Activated naive CD4-positive, alpha-beta T cell treated with anti-CD3 and anti-CD28 coated beads, Interleukin-2, amount 50 U/mL, for 24 hours (primary cell): ENCODE data around the gene PPP6C.

Experiments
- H3K27ac Mint-ChIP-seq: one replicate; pipeline ENCODE4 v1.8.0; 2021; ENCODE audit warnings: mild to moderate bottlenecking, mixed read lengths
- H3K27me3 Mint-ChIP-seq: one replicate; pipeline ENCODE4 v1.8.0; 2021; ENCODE audit warnings: mixed read lengths
- H3K36me3 Mint-ChIP-seq: one replicate; pipeline ENCODE4 v1.8.0; 2021; ENCODE audit warnings: mixed read lengths
- H3K4me1 Mint-ChIP-seq: one replicate; pipeline ENCODE4 v1.8.0; 2021; ENCODE audit warnings: mixed read lengths
- H3K4me3 Mint-ChIP-seq: one replicate; pipeline ENCODE4 v1.8.0; 2021; ENCODE audit warnings: mild to moderate bottlenecking, mixed read lengths
- H3K9me3 Mint-ChIP-seq: one replicate; pipeline ENCODE4 v1.8.0; 2021; ENCODE audit warnings: mixed read lengths

The PPP6C gene

GRCh38 chr9:125100822-125101221 lies 88.8 kb downstream of the PPP6C start:
- Mint-ChIP-seq H3K9me3 (peaks cover 4% of the 10 kb centered on the region), H3K4me1 (peaks cover 31% of the 10 kb centered on the region), H3K36me3 (peaks cover 10% of the 10 kb centered on the region), H3K27me3 (no peaks in the 10 kb centered on the region), H3K27ac (peak overlapping the region; percentile 30), H3K4me3 (no peak overlapping the region)

GRCh38 chr9:125099816-125100215 lies 89.8 kb downstream of the PPP6C start:
- Mint-ChIP-seq H3K9me3 (peaks cover 4% of the 10 kb centered on the region), H3K27ac (no peak overlapping the region), H3K36me3 (peaks cover 14% of the 10 kb centered on the region), H3K4me3 (no peak overlapping the region), H3K4me1 (peaks cover 31% of the 10 kb centered on the region), H3K27me3 (no peaks in the 10 kb centered on the region)
